DMS53 treated with DMSO at 0.1 percent for 48 hours (cell line): ENCODE measurements around the gene SGCD.

ENCODE experiments used
- DNase-seq: peaks from one replicate; lab custom pipeline; 2025; ENCODE audit not compliant: unreplicated experiment; lab: John Stamatoyannopoulos, UW

Gene SGCD

GRCh38 chr5:156755421-156756087 lies 428.6 kb downstream of the SGCD start:
- no peak for DNase-seq

- DNase-seq = no peak
Observed at GRCh38 chr5:156758011-156758791, 431.2 kb downstream of the SGCD start.

- no peak for DNase-seq
Observed at GRCh38 chr5:156759156-156759555, 432.2 kb downstream of the SGCD start.

- DNase-seq = no peak
Observed at GRCh38 chr5:156762771-156763170, 435.8 kb downstream of the SGCD start.

GRCh38 chr5:156764176-156764971 lies 437.4 kb downstream of the SGCD start:
- DNase-seq = no peak

- DNase-seq = no peak
Observed at GRCh38 chr5:156774273-156774672, 447.3 kb downstream of the SGCD start.

GRCh38 chr5:156778139-156778706 lies 451.3 kb downstream of the SGCD start:
- no peak for DNase-seq

GRCh38 chr5:156778752-156779151 lies 451.8 kb downstream of the SGCD start:
- DNase-seq = no peak

- DNase-seq = no peak
Observed at GRCh38 chr5:156779436-156779835, 452.5 kb downstream of the SGCD start.

GRCh38 chr5:156783092-156783491 lies 456.1 kb downstream of the SGCD start:
- no peak for DNase-seq

- no peak for DNase-seq
Observed at GRCh38 chr5:156794687-156795086, 467.7 kb downstream of the SGCD start.

- DNase-seq = no peak
Observed at GRCh38 chr5:156798201-156798600, 471.2 kb downstream of the SGCD start.

GRCh38 chr5:156799171-156799570 lies 472.2 kb downstream of the SGCD start:
- no peak for DNase-seq

- DNase-seq = no peak
Observed at GRCh38 chr5:156800929-156801328, 474.0 kb downstream of the SGCD start.

GRCh38 chr5:156802501-156802900 lies 475.5 kb downstream of the SGCD start:
- DNase-seq = no peak

GRCh38 chr5:156803404-156803803 lies 476.4 kb downstream of the SGCD start:
- no peak for DNase-seq

GRCh38 chr5:156812959-156813358 lies 486.0 kb downstream of the SGCD start:
- DNase-seq = no peak

- peak; percentile 44 for DNase-seq
Observed at GRCh38 chr5:156815988-156816599, 489.1 kb downstream of the SGCD start.
